ENCODE data around the gene LRRC61. TPM values are rescaled to one million over a fixed set of nuclear protein-coding genes. Genes with fewer than 3 reads are reported as not detected.

Gene LRRC61
- total RNA-seq, 2 experiments from 2014 or later, result 26.1 to 27.1 TPM

DNA sequence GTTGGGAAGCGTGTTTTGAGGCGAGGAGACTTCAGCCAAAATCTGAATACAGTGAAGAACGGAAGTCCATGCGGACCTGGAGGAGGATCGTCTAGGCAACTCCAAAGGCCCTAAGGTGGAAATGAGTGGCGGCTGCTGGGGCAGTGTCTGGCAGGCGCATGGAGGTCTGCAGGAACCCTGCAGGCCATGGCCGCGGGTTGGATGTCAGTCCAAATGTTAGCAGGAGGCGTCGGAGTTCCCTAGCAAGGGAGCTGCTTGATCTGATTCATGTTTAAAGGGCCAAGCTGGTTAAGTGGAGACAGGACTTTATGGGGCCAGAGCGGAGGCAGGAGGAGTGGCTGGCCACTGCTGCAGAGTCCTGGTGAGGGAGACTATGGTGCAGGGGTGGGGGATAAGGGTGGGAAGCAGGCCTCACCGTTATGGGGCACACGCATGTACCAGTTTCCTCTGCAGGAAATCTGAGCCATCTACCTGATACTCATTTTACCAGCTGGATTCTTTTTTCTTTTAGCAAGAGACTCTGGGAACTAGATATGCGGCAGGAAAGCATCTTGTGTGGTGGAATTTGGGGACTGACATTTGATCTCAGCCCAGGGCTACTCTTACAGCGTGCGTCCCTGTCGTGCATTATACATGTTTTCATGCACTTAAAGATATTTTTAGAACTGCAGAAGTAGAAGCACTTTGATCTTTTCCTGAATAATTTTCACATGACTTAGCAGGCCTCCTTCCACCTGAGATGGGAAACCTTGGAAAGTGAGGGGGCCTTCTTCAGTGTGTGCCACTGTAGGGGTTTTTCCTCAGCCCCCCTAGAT, 38.9 kb downstream of the LRRC61 start:
- CTCF ChIA-PET, result no interaction called here
- POLR2A ChIA-PET, result no interaction called here
- no peaks in the 10 kb centered on the region for H3K36me3 Mint-ChIP-seq
- no peak for DNase-seq
- H3K27me3 Mint-ChIP-seq, result no peaks in the 10 kb centered on the region
- no peaks in the 10 kb centered on the region for H3K9me3 Mint-ChIP-seq
- H3K4me1 Mint-ChIP-seq (ENCODE audit: low read depth), result peaks cover 28% of the 10 kb centered on the region
- no peak overlapping the region for H3K4me3 Mint-ChIP-seq
- no peak overlapping the region for H3K27ac Mint-ChIP-seq
- intact Hi-C loops (cut with micrococcal nuclease), result no loop called here

DNA sequence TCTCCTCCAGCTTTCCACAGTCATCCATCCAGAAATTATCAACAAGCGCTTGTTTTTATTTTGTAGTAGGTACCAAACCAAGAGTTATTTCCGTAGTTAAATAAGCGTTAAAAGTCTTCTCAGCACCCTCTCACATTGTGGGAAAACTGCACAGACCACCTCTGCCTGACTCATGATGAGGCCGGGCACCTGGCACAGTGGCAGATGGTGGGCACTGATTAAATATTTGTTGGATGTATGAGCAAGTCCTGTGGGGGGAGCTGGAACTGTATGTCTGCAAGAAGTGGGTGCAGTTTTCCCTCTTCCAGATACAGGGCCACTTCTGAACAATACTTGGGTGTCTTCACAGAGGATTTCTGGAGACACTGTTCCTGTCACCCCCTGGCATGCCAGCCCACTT, 40.2 kb downstream of the LRRC61 start:
- no peaks in the 10 kb centered on the region for H3K9me3 Mint-ChIP-seq
- H3K4me1 Mint-ChIP-seq (ENCODE audit: low read depth), result peaks cover 22% of the 10 kb centered on the region
- no peak for DNase-seq
- no peak overlapping the region for H3K27ac Mint-ChIP-seq
- no peak overlapping the region for H3K4me3 Mint-ChIP-seq
- no peaks in the 10 kb centered on the region for H3K27me3 Mint-ChIP-seq
- H3K36me3 Mint-ChIP-seq, result no peaks in the 10 kb centered on the region
- ChIA-PET POLR2A (no interaction called here), CTCF (no interaction called here)
- intact Hi-C loops (cut with micrococcal nuclease), result no loop called here

DNA sequence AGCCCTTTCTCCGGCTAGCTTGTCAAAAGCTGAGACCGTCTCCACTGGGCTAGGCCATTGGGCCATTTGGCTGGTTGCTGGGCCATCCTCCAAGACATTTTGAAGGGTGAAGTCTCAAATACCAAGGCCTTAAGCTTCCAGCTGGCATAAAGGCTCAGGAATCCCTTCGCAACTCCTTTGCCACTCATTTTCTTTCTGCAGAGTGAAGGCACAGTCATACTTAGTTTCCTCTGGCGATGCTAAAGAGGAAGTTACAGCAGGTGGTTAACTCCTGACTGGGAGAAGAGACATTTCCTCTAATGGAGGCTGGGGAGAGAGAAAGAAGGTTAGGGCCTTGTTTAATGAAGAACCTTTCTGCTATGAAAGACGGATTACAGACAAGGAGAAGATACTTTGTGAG, 40.7 kb downstream of the LRRC61 start:
- no peak for DNase-seq
- POLR2A ChIA-PET, result no interaction called here
- H3K4me3 Mint-ChIP-seq, result no peak overlapping the region
- no peaks in the 10 kb centered on the region for H3K27me3 Mint-ChIP-seq
- intact Hi-C loops (cut with micrococcal nuclease), result no loop called here
- no peaks in the 10 kb centered on the region for H3K9me3 Mint-ChIP-seq
- CTCF ChIA-PET, result no interaction called here
- H3K4me1 Mint-ChIP-seq (ENCODE audit: low read depth), result peaks cover 17% of the 10 kb centered on the region
- no peak overlapping the region for H3K27ac Mint-ChIP-seq
- H3K36me3 Mint-ChIP-seq, result peaks cover under 1% of the 10 kb centered on the region

DNA sequence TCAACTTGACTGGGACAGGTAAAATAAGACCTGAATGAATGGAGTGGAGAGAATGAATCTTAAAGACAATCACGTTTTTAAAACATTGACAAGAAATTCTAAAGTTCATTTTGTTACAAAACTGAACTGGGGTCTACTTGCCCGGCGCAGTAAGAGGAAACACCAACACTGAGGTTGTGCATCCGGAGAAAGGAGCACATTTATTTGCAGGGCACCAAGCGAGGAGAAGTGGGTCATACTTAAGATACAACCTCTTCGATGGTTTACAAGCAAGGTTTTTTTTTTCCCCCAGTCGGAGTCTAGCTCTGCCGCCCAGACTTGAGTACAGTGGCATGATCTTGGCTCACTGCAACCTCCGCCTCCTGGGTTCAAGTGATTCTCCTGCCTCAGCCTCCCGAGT, 42.0 kb downstream of the LRRC61 start:
- no peak overlapping the region for H3K27ac Mint-ChIP-seq
- POLR2A ChIA-PET, result no interaction called here
- H3K9me3 Mint-ChIP-seq, result no peaks in the 10 kb centered on the region
- no peak overlapping the region for H3K4me3 Mint-ChIP-seq
- CTCF ChIA-PET, result interaction anchor here (0.6 to 1.4 kb wide), 4 partner anchors 10 to 414 kb away, joined by 3 to 7 read pairs (median 4); no protein-coding TSS in a partner anchor
- DNase-seq, result no peak
- no peaks in the 10 kb centered on the region for H3K27me3 Mint-ChIP-seq
- peaks cover 4% of the 10 kb centered on the region for H3K36me3 Mint-ChIP-seq
- peaks cover 22% of the 10 kb centered on the region for H3K4me1 Mint-ChIP-seq (ENCODE audit: low read depth)
- intact Hi-C loops (cut with micrococcal nuclease), result no loop called here

DNA sequence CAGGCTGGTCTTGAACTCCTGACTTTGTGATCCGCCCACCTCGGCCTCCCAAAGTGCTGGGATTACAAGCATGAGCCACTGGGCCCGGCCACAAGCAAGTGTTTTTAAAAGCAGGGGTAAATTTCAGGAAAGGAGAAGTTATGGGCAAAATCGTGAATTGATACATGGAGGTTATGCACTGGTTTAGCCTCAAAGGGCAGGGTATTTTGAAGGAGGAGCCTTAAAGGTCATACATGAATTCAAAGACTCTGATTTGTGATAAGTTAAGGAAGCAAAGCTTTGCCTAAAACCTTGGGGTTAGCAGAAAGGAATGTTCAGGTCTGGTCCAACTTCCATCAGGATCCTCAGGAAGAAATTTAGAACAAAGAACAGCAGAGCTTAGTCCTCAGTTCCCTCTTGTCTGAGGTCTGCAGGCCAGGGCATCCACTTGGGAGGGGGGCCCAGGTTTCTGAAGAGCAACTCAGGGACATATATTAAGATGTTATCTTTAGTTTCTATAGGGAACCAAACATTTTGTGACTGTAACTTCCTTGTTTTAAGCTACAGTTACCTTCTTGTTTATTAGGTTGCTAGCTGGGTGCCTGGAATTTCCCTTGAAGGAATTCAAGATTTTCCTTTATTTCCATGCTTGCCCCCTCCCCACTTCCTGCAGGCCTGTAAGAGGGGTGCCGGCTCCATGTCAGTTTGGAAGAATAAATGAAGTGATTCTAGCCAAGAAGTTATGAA, 42.7 kb downstream of the LRRC61 start:
- no peak for DNase-seq
- intact Hi-C loops (cut with micrococcal nuclease), result no loop called here
- peaks cover 4% of the 10 kb centered on the region for H3K36me3 Mint-ChIP-seq
- no peaks in the 10 kb centered on the region for H3K27me3 Mint-ChIP-seq
- H3K9me3 Mint-ChIP-seq, result no peaks in the 10 kb centered on the region
- no peak overlapping the region for H3K4me3 Mint-ChIP-seq
- no peak overlapping the region for H3K27ac Mint-ChIP-seq
- CTCF ChIA-PET, result interaction anchor here (0.6 to 1.4 kb wide), 4 partner anchors 10 to 413 kb away, joined by 3 to 7 read pairs (median 4); no protein-coding TSS in a partner anchor
- peaks cover 29% of the 10 kb centered on the region for H3K4me1 Mint-ChIP-seq (ENCODE audit: low read depth)
- POLR2A ChIA-PET, result interaction anchor here (5.2 kb wide), 1 partner anchor 12 kb away, joined by 28 read pairs; the partner anchor contains the start of gene ZNF775

DNA sequence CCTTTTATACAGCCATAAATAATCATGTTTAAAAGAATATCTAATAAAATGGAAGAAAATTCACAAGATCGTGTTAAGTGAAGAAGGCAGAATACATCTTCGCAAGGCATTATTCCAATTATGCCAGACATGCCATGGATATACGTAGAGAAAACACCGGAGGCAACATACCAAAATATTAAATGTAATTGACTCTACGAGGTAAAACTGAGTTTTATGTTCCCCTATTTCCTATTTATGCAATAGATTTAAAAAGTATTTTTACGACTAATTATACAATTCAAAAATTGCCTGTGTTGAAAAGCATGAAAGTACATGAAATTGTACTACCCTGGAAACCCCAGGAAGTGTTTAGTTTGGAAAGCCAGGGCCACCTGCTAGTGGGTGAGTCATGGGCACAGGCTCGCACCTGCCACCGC, 44.5 kb downstream of the LRRC61 start:
- POLR2A ChIA-PET, result interaction anchor here (1.0 to 5.2 kb wide), 5 partner anchors 10 to 71 kb away, joined by 3 to 28 read pairs (median 4); partner anchors contain the start of genes ACTR3C, LRRC61 and ZNF775
- H3K27ac Mint-ChIP-seq, result peak overlapping the region; percentile 88
- no peaks in the 10 kb centered on the region for H3K9me3 Mint-ChIP-seq
- no peak for DNase-seq
- no peaks in the 10 kb centered on the region for H3K27me3 Mint-ChIP-seq
- intact Hi-C loops (cut with micrococcal nuclease), result loop anchor here (1.0 to 2.0 kb wide), 3 partner anchors 12 to 45 kb away; partner anchors contain the start of genes ACTR3C, LRRC61 and ZNF775
- CTCF ChIA-PET, result interaction anchor here (1.0 to 2.2 kb wide), 4 partner anchors 10 to 388 kb away, joined by 3 to 11 read pairs (median 4); a partner anchor contains a TSS
- H3K4me1 Mint-ChIP-seq (ENCODE audit: low read depth), result peaks cover 30% of the 10 kb centered on the region
- peak overlapping the region; percentile 80 for H3K4me3 Mint-ChIP-seq
- peaks cover 6% of the 10 kb centered on the region for H3K36me3 Mint-ChIP-seq

DNA sequence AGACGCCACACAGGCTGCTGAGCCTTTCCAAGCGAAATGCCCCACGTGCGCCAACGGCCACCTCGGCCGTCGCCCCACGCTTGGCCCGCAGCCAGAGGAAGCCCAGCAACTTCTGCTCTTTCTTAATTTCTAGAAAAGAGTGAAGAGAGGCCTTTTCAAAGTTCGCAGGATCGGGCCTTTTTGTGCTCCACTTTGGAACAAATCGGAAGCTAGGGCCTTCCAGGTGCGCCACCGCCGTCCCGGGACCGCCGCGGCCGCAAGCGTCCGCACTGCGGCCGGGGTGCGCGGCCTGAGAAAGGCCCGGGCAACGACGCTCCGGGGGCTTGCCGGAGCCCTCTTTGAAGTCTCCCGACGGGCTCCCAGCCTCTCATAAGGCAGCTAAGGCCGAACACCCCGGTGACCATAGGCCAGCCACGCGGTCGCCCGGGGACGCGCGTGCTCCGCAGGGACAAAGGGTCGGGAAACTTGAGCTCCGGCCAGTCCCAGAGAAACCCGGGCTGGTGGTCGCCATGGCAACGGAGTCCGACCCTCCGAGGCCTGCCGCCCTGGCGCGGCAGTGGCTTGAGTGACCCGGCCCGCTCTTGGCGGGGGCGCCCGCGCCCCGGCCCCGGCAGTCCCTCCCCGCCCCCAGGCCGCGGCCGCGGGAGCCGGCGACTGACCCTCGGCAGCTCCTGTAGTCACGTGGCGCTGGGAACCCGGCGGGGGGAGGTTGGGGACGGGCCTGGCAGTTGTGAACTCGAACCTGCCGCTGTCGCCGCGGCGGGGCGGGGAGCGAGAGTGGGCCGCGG, 45.1 kb downstream of the LRRC61 start, which contains the start of gene REPIN1:
REPIN1 (plus strand) TSS at position 727 of the 788 bp plus-strand sequence. CDS start 890 bp downstream, outside the sequence.
- peak within 1 kb of the TSS; percentile 95 for H3K4me3 Mint-ChIP-seq
- peaks cover 30% of the 10 kb centered on the region for H3K4me1 Mint-ChIP-seq (ENCODE audit: low read depth)
- ChIA-PET POLR2A (interaction anchor here (0.8 to 5.2 kb wide), 10 partner anchors 10 to 70 kb away, joined by 3 to 28 read pairs (median 4); partner anchors contain the start of genes ACTR3C, LRRC61 and ZNF775), CTCF (interaction anchor here (0.8 to 2.2 kb wide), 5 partner anchors 10 to 387 kb away, joined by 3 to 11 read pairs (median 3); a partner anchor contains a TSS)
- intact Hi-C loops (cut with micrococcal nuclease), result loop anchor here (1.0 to 2.0 kb wide), 3 partner anchors 11 to 45 kb away; partner anchors contain the start of genes ACTR3C, LRRC61 and ZNF775
- no peaks in the 10 kb centered on the region for H3K27me3 Mint-ChIP-seq
- no peaks in the 10 kb centered on the region for H3K9me3 Mint-ChIP-seq
- peak within 1 kb of the TSS; percentile 95 for H3K27ac Mint-ChIP-seq
- peaks cover 12% of the 10 kb centered on the region for H3K36me3 Mint-ChIP-seq
- DNase-seq, result peak; percentile 88

DNA sequence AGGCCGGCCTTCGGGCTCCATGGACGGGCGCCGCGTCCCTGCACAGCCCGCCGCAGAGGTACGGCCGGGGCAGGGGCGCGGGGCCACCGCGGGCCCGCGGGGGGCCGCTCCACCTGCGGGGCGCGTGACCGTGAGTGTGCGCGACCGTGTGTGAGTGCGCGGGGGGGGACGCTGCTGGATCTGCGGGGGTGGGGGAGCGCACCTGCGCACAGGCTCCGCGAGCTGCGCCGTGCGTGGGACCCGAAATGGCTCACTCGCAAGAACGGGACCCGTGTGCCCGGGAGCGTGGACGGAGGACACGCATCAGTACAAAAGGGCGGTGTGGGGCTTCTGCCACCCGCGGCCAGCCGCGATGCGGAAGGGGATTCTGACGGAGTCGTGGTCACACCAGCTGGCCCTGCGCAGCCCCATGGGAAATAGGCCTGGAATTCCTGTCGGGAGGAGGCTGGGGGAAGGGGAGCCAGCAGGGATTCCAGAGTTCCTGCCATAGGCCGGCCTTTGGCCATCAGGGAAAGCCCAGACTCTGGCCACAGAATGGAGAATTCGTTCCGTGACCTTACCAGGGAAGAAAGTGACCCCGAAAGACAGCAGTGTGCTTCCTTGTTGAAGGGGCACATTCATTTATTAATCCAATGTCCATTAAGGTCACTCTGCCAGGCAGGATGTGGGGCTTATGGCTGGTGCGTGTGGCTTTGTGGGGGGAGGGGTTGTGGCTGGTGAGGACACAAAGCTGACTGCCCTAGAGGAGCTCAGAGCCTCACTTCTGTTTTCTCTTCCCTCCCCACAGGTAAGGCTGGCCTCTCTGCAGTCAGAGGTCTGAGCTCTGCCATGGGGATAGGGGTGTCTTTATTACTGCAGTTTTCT, 46.0 kb downstream of the LRRC61 start:
- Mint-ChIP-seq H3K27me3 (no peaks in the 10 kb centered on the region), H3K27ac (peak overlapping the region; percentile 95), H3K4me1 (ENCODE audit: low read depth) (peaks cover 28% of the 10 kb centered on the region), H3K4me3 (peak overlapping the region; percentile 95), H3K36me3 (peaks cover 18% of the 10 kb centered on the region), H3K9me3 (no peaks in the 10 kb centered on the region)
- ChIA-PET POLR2A (interaction anchor here (0.6 to 5.2 kb wide), 13 partner anchors 9 to 149 kb away, joined by 3 to 28 read pairs (median 4); partner anchors contain the start of genes ACTR3C, GIMAP8, LRRC61 and ZNF775), CTCF (interaction anchor here (0.7 to 2.7 kb wide), 5 partner anchors 10 to 37 kb away, joined by 3 to 11 read pairs (median 3); partner anchors contain the start of gene ZNF775)
- intact Hi-C loops (cut with micrococcal nuclease), result loop anchor here (1.0 to 2.0 kb wide), 4 partner anchors 10 to 46 kb away; partner anchors contain the start of genes ACTR3C, LRRC61 and ZNF775
- peak; percentile 59 for DNase-seq

DNA sequence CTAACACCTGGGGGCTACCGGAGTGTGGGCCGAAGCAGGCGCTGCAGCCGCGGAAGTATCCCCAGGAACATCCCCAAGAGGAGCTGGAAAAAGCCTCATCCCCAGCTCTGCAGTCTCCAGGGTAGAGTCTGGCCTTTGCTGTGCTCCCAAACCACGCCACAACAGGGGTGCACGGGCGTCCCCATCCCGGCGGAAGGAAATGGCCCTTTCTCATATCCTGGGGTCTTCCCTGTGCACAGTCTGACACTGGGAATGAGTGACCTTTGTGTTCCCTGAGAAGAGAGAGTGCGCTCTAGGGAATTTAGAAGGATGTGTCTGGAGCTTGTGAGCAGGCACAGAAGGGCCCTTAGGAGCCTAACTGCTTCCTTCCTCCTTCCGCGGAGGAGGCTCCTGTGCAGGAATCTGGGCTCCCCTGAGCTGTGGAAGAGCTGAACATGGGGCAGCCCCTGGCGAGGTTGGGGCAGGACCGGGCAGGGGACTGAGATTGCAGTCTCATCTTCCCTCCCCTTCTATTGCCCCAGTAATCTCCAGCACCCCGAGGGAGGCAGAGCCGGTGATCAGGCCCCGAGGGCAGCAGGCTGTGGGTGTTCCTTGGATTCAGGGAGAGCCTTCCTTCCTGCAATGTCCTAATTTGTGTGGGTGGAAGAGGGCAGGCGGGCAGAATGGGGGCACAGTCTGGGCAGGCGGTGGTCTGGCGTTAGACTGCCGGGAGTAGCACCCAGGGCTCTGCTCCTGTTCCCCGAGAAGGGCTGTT, 46.8 kb downstream of the LRRC61 start:
- Mint-ChIP-seq H3K4me1 (ENCODE audit: low read depth) (peaks cover 25% of the 10 kb centered on the region), H3K36me3 (peaks cover 21% of the 10 kb centered on the region), H3K27me3 (no peaks in the 10 kb centered on the region), H3K27ac (peak overlapping the region; percentile 95), H3K9me3 (no peaks in the 10 kb centered on the region), H3K4me3 (peak overlapping the region; percentile 95)
- no peak for DNase-seq
- intact Hi-C loops (cut with micrococcal nuclease), result loop anchor here (1.0 to 2.0 kb wide), 3 partner anchors 13 to 47 kb away; partner anchors contain the start of genes ACTR3C and LRRC61
- CTCF ChIA-PET, result interaction anchor here (0.7 to 2.7 kb wide), 3 partner anchors 9 to 34 kb away, joined by 3 to 11 read pairs (median 3); partner anchors contain the start of gene ZNF775
- POLR2A ChIA-PET, result interaction anchor here (0.6 to 5.2 kb wide), 8 partner anchors 8 to 149 kb away, joined by 3 to 28 read pairs (median 4); partner anchors contain the start of genes GIMAP8 and ZNF775
